Motor neuron (in vitro differentiated cells): ENCODE data around the gene SDE2. TPM values are rescaled to one million over a fixed set of nuclear protein-coding genes. Genes with fewer than 3 reads are reported as not detected.
"Not testable (repeated sequence)": the region's sequence is repeated elsewhere in the genome, so short reads cannot be mapped to it uniquely, and the experiment has no call there.

Experiments used
- ATAC-seq, 8 experiments: fragments of 200-7000 bp; cut with Tn5 transposase; replicated peaks in 6 of 8; 2 replicates each; pipeline ENCODE4 v1.8.0; 2021; ENCODE audit warnings: mild to moderate bottlenecking in 8 of 8, moderate library complexity in 8 of 8
- H3K27ac ChIP-seq, 2 donors: fragments of 250-450 bp; sonication (Bioruptor Pico); 2 replicates each; pipeline ENCODE4 v1.9.0; 2021; ENCODE audit warnings: antibody characterized with exemption in 2 of 2, mild to moderate bottlenecking in 2 of 2, moderate library complexity in 1 of 2
- H3K4me1 ChIP-seq, 2 donors: fragments of 250-450 bp; sonication (Bioruptor Pico); replicated peaks in 1 of 2; 2 replicates each; pipeline ENCODE4 v1.6.1; 2021; ENCODE audit warnings: antibody characterized with exemption in 2 of 2, mild to moderate bottlenecking in 2 of 2, moderate library complexity in 1 of 2
- H3K4me3 ChIP-seq, 5 donors: fragments of 250-450 bp; sonication (Bioruptor Pico); 2 replicates each; pipeline ENCODE4 v1.9.0; 2021; ENCODE audit warnings: antibody characterized with exemption in 5 of 5, mild to moderate bottlenecking in 5 of 5, moderate library complexity in 4 of 5
- WGBS, 10 experiments: fragments of 450-650 bp; shearing (Covaris generic); methylation state at CpG; one replicate each; pipeline ENCODE4 v1.0.0; 2022; 5-methylcytosine and 5-hydroxymethylcytosine counted together
- in situ Hi-C, 9 experiments: fragments of 400-800 bp; cut with MboI; loops; one replicate each; pipeline ENCODE4 v1.15.0; 2021; ENCODE audit warnings: low sequenced_read_pairs in 9 of 9, low pct_unique_long_range_greater_than_20kb in 2 of 9; ENCODE audit not compliant: unreplicated experiment in 9 of 9
- total RNA-seq, 8 experiments: library from RNA; unstranded; fragments of 300-600 nt; gene quantifications; 2 replicates each; pipeline versions ENCODE4 v1.2.3 to v1.2.4, GENCODE V29; 2022

The SDE2 gene
- total RNA-seq, 8 experiments from 2014 or later: 21.7 to 30.9 (median 27.4) TPM

DNA sequence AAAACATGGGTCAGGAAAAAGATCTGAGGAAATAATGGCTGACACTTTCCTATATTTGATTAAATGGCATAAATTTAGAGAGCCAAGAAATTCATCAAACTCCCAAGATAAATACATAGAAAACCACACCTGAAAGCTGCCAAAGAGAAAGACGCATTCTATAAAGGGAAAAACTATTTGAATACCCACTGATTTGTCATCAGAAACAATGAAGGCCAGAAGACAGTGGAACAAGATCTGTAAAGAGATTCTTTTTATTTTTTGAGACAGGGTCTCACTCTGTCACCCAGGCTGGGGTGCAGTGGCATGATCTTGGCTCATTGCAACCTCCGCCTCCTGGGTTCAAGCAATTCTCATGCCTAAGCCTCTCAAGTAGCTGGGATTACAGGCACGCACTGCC, 17.4 kb downstream of the SDE2 start:
- ATAC-seq: no peak
- in situ Hi-C loops: loop anchor here in 6 of 9 experiments (10.0 to 25.0 kb wide), 2 partner anchors 494 to 507 kb away; no protein-coding TSS in a partner anchor
- Histone ChIP-seq H3K27ac (no peak overlapping the region), H3K4me1 (no peaks in the 10 kb centered on the region), H3K4me3 (no peak overlapping the region)
- WGBS, 10 experiments: 85 to 100% (median 100%) methylated on average over 1 to 3 of the region's 3 CpGs; no CpG with 5 or more reads in 1 of the 10 experiments

DNA sequence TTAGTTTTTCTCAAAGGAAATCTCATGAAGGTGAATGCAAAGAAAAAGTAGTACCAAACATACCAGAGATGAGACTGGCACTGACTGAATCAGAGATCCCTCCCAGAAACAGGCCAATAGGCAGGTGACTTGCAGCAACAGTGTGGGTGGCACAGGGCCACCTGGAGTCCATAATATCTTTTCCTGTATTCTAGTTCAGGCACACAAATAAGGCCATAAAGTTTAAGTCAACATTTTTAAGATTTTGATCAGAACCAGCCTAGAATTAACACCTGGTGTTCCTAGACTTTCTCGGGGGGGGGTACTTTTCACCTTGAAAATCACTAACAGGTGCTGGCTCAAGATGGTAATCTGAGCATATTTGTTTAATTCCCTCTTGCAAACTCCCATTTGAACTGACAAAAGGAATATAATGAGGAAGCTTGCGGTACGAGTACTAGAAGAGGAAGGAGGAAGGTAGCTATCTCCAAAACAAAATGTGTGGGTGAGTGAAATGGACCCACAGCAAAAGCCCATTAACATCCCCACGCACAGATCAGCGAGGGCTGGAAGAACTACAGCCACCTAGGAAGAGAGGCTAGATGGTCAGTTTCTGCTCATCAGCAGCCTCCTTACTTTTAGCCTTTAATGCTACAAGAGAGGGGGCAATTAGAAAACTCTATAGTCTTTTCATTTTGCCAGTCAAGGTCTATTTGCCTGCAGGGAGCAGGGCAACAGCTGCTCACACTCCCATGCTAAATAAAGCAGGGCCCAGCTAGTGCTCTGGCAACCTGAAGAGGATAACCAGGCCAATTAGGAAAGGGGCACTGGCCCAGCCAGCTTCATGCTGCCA, 18.9 kb downstream of the SDE2 start:
- 85 to 100% (median 96%) methylated on average over 1 to 5 of the region's 5 CpGs for WGBS, 10 experiments
- no peak overlapping the region for H3K27ac ChIP-seq
- peaks cover 0 to 2% of the 10 kb centered on the region in 2 donors for H3K4me1 ChIP-seq
- in situ Hi-C loops: loop anchor here in 6 of 9 experiments (10.0 to 25.0 kb wide), 2 partner anchors 493 to 505 kb away; no protein-coding TSS in a partner anchor
- no peak for ATAC-seq
- H3K4me3 ChIP-seq: no peak overlapping the region

DNA sequence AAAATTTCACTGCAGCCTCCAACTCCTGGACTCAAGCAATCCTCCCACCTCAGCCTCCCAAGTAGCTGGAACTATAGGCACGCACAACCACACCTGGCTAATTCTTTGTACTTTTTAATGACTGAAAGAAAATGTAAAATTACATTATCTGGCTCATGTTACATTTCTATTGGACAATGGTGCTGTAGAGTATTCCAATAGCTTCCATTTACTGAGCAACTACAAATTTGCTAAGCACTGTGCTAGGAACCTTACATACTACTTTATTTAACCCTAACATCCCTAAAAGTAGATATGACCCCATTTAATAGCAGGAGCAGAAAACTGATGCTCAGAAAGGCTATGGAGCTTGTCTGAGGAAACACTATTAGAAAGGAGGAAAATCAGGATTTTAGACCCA, 19.7 kb downstream of the SDE2 start:
- 89 to 100% (median 100%) methylated on average over 1 of the region's 1 CpG; no CpG with 5 or more reads in 2 of the 10 experiments for WGBS, 10 experiments
- ATAC-seq: no peak
- in situ Hi-C loops: loop anchor here in 6 of 9 experiments (10.0 to 25.0 kb wide), 2 partner anchors 492 to 505 kb away; no protein-coding TSS in a partner anchor

DNA sequence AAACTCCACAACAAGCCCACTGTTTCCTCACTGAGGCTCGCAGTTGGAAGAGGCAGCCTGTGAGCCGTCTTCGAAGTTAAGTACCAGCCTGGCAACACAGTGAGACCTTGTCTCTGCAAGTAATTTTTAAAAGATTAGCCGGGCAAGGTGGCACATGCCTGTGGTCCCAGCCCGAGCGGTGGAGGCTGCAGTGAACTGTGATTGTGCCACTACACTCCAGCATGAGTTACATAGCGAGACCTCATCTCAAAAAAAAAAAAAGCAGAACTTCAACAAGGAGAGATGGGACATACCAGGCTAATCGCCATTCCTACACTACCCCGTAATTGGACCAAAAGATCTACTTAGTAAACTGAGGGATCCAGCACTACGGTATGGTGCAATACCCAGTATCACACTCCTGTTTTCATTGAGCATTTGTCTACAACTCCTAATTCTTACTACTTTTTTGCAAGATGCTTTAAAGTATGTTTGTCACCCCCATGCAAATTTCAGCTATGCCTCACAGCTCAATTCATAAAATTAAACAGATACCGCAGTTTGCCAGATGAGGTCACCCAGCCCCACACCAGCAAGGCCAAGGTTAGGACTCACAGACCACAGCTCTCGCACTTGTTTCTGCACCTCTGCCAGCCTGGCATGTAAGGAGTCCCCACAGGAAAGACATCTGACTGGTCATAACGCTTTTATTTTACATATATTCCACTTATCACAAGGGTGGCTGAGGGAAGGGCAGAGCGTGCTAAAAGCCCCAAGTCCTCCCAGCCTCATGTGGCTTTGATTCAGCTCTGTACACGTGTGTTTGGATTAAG, 21.0 kb downstream of the SDE2 start:
- in situ Hi-C loops: loop anchor here in 6 of 9 experiments (10.0 to 25.0 kb wide), 2 partner anchors 491 to 503 kb away; no protein-coding TSS in a partner anchor
- no peak overlapping the region for H3K27ac ChIP-seq
- peaks cover 0 to 2% of the 10 kb centered on the region in 2 donors for H3K4me1 ChIP-seq
- no peak for ATAC-seq
- 17 to 100% (median 86%) methylated on average over 1 to 15 of the region's 15 CpGs; no CpG with 5 or more reads in 1 of the 10 experiments for WGBS, 10 experiments
- H3K4me3 ChIP-seq: no peak overlapping the region

More for the DNA sequence above, 19.7 kb downstream of the SDE2 start:
- Histone ChIP-seq H3K4me1 (peaks cover 0 to 2% of the 10 kb centered on the region in 2 donors), H3K4me3 (no peak overlapping the region), H3K27ac (no peak overlapping the region)

DNA sequence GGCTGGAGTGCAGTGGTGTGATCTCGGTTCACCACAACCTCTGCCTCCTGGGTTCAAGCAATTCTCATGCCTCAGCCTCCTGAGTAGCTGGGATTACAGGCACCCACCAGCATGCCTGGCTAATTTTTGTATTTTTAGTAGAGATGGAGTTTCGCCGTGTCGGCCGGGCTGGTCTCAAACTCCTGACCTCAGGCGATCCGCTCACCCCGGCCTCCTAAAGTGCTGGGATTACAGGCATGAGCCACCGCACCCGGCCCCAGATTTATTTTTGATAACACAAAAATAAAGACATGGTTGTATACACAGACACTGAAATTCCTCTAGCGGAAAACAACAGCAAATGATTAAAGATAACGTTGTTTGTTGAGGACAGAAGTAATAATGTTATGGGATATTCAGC, 24.0 kb downstream of the SDE2 start:
- in situ Hi-C loops: loop anchor here in 6 of 9 experiments (10.0 to 25.0 kb wide), 2 partner anchors 488 to 500 kb away; no protein-coding TSS in a partner anchor
- H3K27ac ChIP-seq, H3K4me1 ChIP-seq, H3K4me3 ChIP-seq, ATAC-seq: not testable (repeated sequence)
- WGBS, 10 experiments: 67 to 100% (median 95%) methylated on average over 1 to 12 of the region's 12 CpGs

DNA sequence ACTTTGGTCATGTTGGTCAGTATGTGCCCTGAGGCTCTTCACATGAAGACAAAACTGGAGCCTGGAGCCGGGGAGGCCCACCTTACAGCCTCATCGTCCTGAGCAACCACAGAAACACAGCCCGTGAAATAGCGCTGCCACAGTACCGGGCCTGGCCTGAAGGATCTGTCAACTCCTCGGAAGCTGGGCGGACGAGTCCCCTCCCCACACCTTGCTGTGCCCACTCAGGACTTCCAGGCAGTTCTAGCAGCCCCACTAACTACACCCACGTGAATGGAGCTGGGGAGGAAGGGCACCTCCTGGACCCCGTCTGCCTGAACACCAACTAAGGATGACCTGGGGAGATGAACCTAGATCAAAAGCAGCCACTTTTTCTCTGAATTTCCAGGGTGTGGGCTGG, 24.7 kb downstream of the SDE2 start:
- 77 to 100% (median 94%) methylated on average over 1 to 8 of the region's 10 CpGs; no CpG with 5 or more reads in 4 of the 10 experiments for WGBS, 10 experiments
- Histone ChIP-seq H3K4me1 (peaks cover 0 to 2% of the 10 kb centered on the region in 2 donors), H3K4me3 (no peak overlapping the region), H3K27ac (no peak overlapping the region)
- in situ Hi-C loops: loop anchor here in 3 of 9 experiments (10.0 kb wide), 1 partner anchor 500 kb away; no protein-coding TSS in a partner anchor
- ATAC-seq: no peak

DNA sequence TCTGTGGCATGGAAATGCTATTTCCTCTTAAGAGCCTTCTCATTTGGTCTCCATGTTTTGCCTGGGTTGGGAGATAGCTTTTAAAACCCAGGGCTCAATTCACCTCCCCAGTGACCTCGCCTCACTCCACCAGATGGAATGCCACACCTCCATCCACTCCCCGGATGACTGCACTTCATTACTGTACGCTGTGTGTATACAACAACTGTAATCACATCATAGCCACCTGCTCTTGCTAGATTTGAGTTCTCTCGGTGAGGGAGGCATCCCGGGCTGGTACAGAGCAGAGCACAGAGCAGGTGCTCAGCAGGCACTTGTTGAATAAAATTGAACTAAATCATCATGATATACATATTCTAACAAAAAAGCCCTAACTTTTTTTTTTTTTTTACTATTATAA, 26.0 kb downstream of the SDE2 start:
- Histone ChIP-seq H3K4me1 (peaks cover 0 to 7% of the 10 kb centered on the region in 2 donors), H3K27ac (no peak overlapping the region), H3K4me3 (no peak overlapping the region)
- peak in 1 of 8 experiments; percentile 44 for ATAC-seq
- WGBS, 10 experiments: 40 to 100% (median 90%) methylated on average over 1 to 5 of the region's 5 CpGs; no CpG with 5 or more reads in 2 of the 10 experiments
- in situ Hi-C loops: loop anchor here in 3 of 9 experiments (10.0 kb wide), 1 partner anchor 498 kb away; no protein-coding TSS in a partner anchor

DNA sequence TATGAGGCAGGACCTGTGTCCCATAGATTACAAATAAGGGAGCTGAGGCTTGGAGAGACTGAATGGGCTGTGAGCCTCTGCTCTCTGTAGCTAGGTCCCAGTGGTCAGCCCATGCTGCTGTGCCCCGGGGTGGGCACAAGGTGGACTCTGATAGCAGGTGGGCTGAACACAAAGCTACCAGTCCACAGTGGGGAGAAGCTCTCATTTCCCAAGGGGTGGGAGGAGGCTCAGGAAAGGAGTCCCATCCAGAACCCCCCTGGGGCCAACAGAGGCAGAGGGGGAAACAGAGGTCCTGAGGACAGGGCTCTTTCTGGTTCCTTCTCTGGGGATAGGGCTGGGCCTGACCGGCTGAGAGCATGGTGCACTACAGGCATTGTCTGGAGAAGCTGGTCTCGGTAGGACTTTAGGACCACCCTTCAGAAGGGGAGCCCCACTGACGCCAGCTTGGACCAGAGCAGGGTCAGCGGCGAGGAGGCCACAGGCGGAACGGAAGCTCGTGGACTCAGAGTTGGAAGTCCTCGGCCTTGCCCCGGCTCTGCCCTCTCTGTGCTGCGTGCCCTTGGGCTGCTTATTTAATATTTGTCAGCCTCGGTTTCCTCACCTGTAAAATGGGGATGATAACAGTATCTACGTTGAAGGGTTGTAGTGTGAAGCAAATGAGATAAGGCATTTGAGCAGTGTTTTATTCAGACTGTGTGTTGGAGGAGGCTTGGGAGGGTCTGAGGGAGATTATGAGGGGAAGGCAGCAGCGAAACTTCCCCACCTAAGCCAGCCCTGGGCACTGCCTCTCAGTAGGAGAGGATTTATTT, 26.6 kb downstream of the SDE2 start:
- Histone ChIP-seq H3K4me1 (peaks cover 0 to 7% of the 10 kb centered on the region in 2 donors), H3K4me3 (no peak overlapping the region), H3K27ac (no peak overlapping the region)
- 60 to 100% (median 81%) methylated on average over 1 to 15 of the region's 15 CpGs; no CpG with 5 or more reads in 3 of the 10 experiments for WGBS, 10 experiments
- in situ Hi-C loops: loop anchor here in 3 of 9 experiments (10.0 kb wide), 1 partner anchor 498 kb away; no protein-coding TSS in a partner anchor
- ATAC-seq: no peak

DNA sequence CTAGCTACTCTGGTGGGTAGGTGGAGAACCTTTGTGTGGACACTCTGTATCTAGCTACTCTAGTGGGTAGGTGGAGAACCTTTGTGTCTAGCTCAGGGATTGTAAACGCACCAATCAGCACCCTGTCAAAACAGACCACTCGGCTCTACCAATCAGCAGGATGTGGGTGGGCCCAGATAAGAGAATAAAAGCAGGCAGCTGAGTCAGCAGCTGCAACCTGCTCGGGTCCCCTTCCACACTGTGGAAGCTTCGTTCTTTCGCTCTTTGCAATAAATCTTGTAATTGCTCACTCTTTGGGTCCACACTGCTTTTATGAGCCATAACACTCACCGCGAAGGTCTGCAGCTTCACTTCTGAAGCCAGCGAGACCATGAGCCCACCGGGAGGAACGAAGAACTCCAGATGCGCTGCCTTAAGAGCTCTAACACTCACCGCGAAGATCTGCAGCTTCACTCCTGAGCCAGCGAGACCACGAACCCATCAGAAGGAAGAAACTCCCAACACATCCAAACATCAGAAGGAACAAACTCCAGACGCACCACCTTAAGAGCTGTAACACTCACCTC, 28.5 kb downstream of the SDE2 start:
- ATAC-seq, H3K27ac ChIP-seq, H3K4me3 ChIP-seq, H3K4me1 ChIP-seq: not testable (repeated sequence)
- WGBS, 10 experiments: 67 to 100% (median 86%) methylated on average over 2 to 14 of the region's 16 CpGs; no CpG with 5 or more reads in 2 of the 10 experiments
- in situ Hi-C loops: loop anchor here in 3 of 9 experiments (10.0 kb wide), 1 partner anchor 496 kb away; no protein-coding TSS in a partner anchor

DNA sequence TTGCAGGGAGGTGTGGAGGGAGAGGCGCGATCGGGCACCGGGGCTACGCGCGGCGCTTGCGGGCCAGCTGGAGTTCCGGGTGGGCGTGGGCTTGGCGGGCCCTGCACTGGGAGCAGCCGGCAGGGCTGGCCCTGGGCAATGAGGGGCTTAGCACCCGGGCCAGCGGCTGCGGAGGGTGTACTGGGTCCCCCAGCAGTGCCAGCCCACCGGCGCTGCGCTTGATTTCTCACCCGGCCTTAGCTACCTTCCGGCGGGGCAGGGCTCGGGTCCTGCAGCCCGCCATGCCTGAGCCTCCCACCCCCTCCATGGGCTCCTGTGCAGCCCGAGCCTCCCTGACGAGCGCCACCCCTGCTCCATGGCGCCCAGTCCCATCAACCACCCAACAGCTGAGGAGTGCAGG, 29.4 kb downstream of the SDE2 start:
- not testable (repeated sequence) for H3K4me3 ChIP-seq, ATAC-seq, H3K27ac ChIP-seq, H3K4me1 ChIP-seq
- in situ Hi-C loops: loop anchor here in 3 of 9 experiments (10.0 kb wide), 1 partner anchor 495 kb away; no protein-coding TSS in a partner anchor
- no CpG with 5 or more reads among the region's 28 CpGs for WGBS, 10 experiments

DNA sequence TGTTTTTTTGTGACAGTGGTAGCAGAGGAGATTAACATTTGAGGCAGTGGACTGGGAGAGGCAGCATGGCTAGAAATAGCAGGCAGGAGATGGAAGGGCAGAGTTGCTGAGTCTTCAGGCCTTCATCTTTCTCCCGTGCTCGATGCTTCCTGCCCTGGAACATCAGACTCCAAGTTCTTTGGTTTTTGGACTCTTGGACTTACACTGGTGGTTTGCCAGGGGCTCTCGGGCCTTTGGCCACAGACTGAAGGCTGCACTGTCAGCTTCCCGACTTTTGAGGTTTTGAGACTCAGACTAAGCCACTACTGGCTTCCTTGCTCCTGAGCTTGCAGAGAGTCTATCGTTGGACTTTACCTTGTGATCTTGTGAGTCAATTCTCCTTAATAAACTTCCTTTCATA, 33.9 kb downstream of the SDE2 start:
- H3K27ac ChIP-seq: no peak overlapping the region
- 7 to 100% (median 85%) methylated on average over 1 to 5 of the region's 5 CpGs; no CpG with 5 or more reads in 2 of the 10 experiments for WGBS, 10 experiments
- H3K4me1 ChIP-seq: peaks cover 0 to 5% of the 10 kb centered on the region in 2 donors
- in situ Hi-C loops: no loop called here
- no peak overlapping the region for H3K4me3 ChIP-seq
- no peak for ATAC-seq
